Neutrophil (primary cell): ENCODE measurements around the gene NELL1.

Experiments used
- H3K27ac ChIP-seq: fragments of 200-600 bp; sonication (generic); 2 replicates; pipeline ENCODE4 v1.5.1; 2016; ENCODE audit warnings: mild to moderate bottlenecking, moderate library complexity
- H3K27me3 ChIP-seq: fragments of 200-600 bp; sonication (generic); 2 replicates; pipeline ENCODE4 v1.6.0; 2016; ENCODE audit warnings: mild to moderate bottlenecking
- H3K36me3 ChIP-seq: fragments of 200-600 bp; sonication (generic); 2 replicates; pipeline ENCODE4 v1.5.1; 2017
- H3K4me1 ChIP-seq, 2 experiments: fragments of 200-600 bp in 1 of 2; sonication (generic) in 1 of 2; 1 replicate in 1 of 2; 2 replicates in 1 of 2; pipeline versions ENCODE4 v1.5.1 to v1.6.1; 2013 to 2016; ENCODE audit warnings: low read depth in 1 of 2, low read length in 1 of 2, mild to moderate bottlenecking in 1 of 2, moderate library complexity in 1 of 2; ENCODE audit not compliant: control insufficient read depth in 1 of 2, insufficient read depth in 1 of 2
- H3K4me3 ChIP-seq, 2 experiments: fragments of 200-600 bp in 1 of 2; sonication (generic) in 1 of 2; 1 replicate in 1 of 2; 2 replicates in 1 of 2; pipeline ENCODE4 v1.5.1; 2013 to 2016; ENCODE audit warnings: low read depth in 1 of 2, low read length in 1 of 2, mild to moderate bottlenecking in 1 of 2, moderate library complexity in 1 of 2
- H3K9me3 ChIP-seq: fragments of 200-600 bp; sonication (generic); 2 replicates; pipeline ENCODE4 v1.5.1; 2016
- TF ChIP-seq, protein P1 (sequence below): fragments of 200-600 bp; sonication (generic); IDR thresholded peaks from 2 replicates; pipeline ENCODE4 v1.5.1; 2016; ENCODE audit warnings: antibody characterized with exemption

The NELL1 gene

DNA sequence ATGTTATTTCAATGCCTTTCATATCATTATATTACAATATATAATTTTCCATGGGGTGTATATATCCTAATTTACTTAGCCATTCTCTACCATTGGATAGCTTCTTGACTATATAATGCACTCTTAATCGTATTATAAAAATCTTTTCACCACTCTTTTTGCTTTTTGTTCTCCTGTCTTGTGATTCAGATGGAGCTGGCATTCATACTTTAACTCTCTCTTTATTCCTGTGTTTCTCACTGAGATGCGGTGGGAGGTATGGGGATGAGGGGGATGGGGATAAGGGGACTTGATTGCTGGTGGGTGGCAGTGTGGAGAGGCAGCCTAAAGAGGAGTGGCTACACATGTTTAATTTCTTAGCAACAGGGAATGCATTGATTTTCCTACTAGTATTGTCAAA, 105.9 kb downstream of the NELL1 start:
- no peaks in the 10 kb centered on the region for H3K36me3 ChIP-seq
- no peaks in the 10 kb centered on the region for H3K9me3 ChIP-seq
- no peaks in the 10 kb centered on the region for H3K27me3 ChIP-seq
- TF ChIP-seq, protein P1, sequence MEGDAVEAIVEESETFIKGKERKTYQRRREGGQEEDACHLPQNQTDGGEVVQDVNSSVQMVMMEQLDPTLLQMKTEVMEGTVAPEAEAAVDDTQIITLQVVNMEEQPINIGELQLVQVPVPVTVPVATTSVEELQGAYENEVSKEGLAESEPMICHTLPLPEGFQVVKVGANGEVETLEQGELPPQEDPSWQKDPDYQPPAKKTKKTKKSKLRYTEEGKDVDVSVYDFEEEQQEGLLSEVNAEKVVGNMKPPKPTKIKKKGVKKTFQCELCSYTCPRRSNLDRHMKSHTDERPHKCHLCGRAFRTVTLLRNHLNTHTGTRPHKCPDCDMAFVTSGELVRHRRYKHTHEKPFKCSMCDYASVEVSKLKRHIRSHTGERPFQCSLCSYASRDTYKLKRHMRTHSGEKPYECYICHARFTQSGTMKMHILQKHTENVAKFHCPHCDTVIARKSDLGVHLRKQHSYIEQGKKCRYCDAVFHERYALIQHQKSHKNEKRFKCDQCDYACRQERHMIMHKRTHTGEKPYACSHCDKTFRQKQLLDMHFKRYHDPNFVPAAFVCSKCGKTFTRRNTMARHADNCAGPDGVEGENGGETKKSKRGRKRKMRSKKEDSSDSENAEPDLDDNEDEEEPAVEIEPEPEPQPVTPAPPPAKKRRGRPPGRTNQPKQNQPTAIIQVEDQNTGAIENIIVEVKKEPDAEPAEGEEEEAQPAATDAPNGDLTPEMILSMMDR = no peak
- peaks cover 0 to 7% of the 10 kb centered on the region in 2 experiments for H3K4me1 ChIP-seq
- H3K27ac ChIP-seq = no peak overlapping the region
- no peak overlapping the region for H3K4me3 ChIP-seq

- H3K4me1 ChIP-seq = peaks cover 0 to 4% of the 10 kb centered on the region in 2 experiments
- TF ChIP-seq, protein P1 = no peak
- H3K4me3 ChIP-seq = no peak overlapping the region
- H3K27me3 ChIP-seq = no peaks in the 10 kb centered on the region
- H3K36me3 ChIP-seq = no peaks in the 10 kb centered on the region
- no peaks in the 10 kb centered on the region for H3K9me3 ChIP-seq
- H3K27ac ChIP-seq = no peak overlapping the region
Measured at GRCh38 chr11:20782775-20783174, 113.4 kb downstream of the NELL1 start.

- Histone ChIP-seq H3K4me3 (no peak overlapping the region), H3K36me3 (no peaks in the 10 kb centered on the region), H3K4me1 (no peaks in the 10 kb centered on the region), H3K27ac (no peak overlapping the region), H3K27me3 (no peaks in the 10 kb centered on the region), H3K9me3 (no peaks in the 10 kb centered on the region)
- TF ChIP-seq, protein P1 = no peak
Measured at GRCh38 chr11:20783220-20783619, 113.8 kb downstream of the NELL1 start.

- Histone ChIP-seq H3K9me3 (no peaks in the 10 kb centered on the region), H3K27me3 (no peaks in the 10 kb centered on the region), H3K4me3 (no peak overlapping the region), H3K36me3 (no peaks in the 10 kb centered on the region), H3K4me1 (no peaks in the 10 kb centered on the region), H3K27ac (no peak overlapping the region)
- TF ChIP-seq, protein P1 = no peak
Measured at GRCh38 chr11:20790622-20791021, 121.2 kb downstream of the NELL1 start.

GRCh38 chr11:20795005-20795404, 125.6 kb downstream of the NELL1 start:
- no peaks in the 10 kb centered on the region for H3K27me3 ChIP-seq
- TF ChIP-seq, protein P1 = no peak
- H3K9me3 ChIP-seq = no peaks in the 10 kb centered on the region
- no peaks in the 10 kb centered on the region for H3K36me3 ChIP-seq
- no peak overlapping the region for H3K27ac ChIP-seq
- H3K4me1 ChIP-seq = no peaks in the 10 kb centered on the region
- H3K4me3 ChIP-seq = no peak overlapping the region

DNA sequence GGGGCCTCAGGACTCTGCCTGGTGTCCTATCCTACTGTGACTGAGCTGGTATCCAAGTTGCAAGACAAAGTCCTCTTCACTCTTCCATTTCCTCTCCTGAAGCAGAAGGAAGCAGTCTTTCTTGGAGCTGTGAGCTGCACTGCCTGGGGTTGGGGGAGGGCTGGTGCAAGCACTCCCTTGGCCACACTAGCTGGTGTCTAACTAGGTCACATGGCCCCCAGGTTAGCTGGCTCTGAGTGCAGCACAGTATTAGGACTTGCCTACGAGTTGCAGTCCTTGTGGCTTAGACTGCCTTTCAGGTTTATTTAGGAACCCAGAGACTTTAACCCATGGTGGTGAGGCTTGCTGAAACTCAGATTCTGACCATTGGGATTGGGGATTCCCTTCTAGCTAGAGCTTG, 138.9 kb downstream of the NELL1 start:
- TF ChIP-seq, protein P1 = no peak
- H3K4me3 ChIP-seq = no peak overlapping the region

More for the DNA sequence above, 138.9 kb downstream of the NELL1 start:
- no peaks in the 10 kb centered on the region for H3K9me3 ChIP-seq
- no peak overlapping the region for H3K27ac ChIP-seq
- no peaks in the 10 kb centered on the region for H3K27me3 ChIP-seq
- H3K4me1 ChIP-seq = no peaks in the 10 kb centered on the region
- no peaks in the 10 kb centered on the region for H3K36me3 ChIP-seq
